ENCODE measurements around the gene PAQR7. TPM values are rescaled to one million over a fixed set of nuclear protein-coding genes. Genes with fewer than 3 reads are reported as not detected.

PAQR7 gene
- polyA plus RNA-seq, 3 donors from 2014 or later = 0.32 to 0.35 TPM; not detected in 1

DNA sequence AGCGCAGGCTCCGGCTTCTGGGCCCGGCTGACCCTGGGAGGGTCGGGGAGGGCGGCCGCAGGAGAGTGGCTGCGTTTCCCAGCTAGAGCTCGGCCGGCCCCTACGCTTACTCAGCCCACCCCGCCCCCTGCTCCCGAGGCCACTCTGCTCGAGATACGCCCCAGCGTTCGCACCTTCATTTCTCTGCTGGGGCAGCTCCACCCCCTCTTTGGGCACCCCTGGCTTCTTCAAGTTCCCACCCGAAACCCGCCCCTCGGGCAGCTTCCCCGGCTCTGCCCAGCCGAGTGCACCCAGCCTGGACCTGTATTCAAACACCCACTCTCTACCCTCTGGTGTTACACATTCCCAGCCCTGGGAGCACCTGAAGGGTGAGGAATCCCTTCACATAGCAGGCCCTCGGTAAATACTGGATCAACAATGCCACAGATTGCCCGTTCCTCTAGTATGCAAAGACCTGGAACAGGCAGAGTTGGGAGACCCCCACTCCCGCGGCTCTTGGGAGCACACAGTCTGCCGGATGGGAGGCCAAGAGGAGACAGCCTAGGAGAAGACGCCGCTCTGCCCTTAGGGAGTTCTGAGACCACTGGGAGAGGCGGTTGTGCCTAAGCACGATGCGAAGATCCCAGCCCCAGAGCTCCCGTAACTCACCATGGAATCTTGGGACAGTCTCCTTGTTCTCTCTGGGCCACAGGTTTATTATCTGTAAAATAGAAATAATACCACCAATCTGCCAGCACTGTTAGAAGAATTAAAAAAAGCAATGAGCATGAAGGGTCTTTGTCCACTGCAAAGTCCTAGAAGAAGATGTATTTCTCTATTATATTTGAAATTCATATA is 566 bp upstream of the PAQR7 start:
- DNase-seq = no peak
- peaks cover 0 to 4% (median 0%) of the 10 kb centered on the region in 3 donors for H3K27me3 Mint-ChIP-seq (ENCODE audit: low read depth in 3 of 3)
- H3K9me3 Mint-ChIP-seq = no peaks in the 10 kb centered on the region
- H3K36me3 Mint-ChIP-seq = no peaks in the 10 kb centered on the region
- H3K27ac Mint-ChIP-seq = peak overlapping the region; percentile 37 to 80 (median 63)
- H3K4me1 Mint-ChIP-seq = peaks cover 4 to 9% of the 10 kb centered on the region in 2 donors
- peak overlapping the region; percentile 72 to 85 (median 80) for H3K4me3 Mint-ChIP-seq

DNA sequence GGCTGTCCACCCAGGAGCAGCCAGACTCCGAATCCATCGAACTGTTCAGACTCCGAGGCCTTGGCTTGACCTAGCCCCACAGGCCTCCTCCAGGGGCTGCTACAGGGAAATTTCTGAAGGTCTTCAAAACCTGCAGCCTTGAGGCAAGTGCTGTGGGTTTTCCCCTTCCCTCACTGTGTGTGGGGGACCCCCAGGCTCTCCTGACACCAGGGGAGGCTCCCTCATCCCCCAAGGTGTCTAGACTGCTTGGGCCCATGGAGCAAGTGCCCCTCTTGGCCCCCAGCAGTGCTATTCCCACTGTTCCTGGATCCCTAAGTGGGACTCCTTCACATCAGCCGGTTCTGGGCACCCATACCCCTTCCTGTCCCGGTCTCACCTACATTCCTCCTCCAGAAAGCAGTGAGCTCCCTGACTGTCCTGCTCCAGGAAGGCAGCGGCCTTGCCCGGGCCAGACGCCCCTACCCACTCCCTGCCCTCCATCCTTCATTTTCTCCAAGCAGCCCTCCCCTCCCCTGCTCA is 814 bp downstream of the PAQR7 start:
- H3K4me1 Mint-ChIP-seq = peaks cover 4 to 9% of the 10 kb centered on the region in 2 donors
- peak overlapping the region in 3 of 6 donors; percentile 59 to 77 (median 66) for H3K27ac Mint-ChIP-seq
- peaks cover 0 to 4% (median 0%) of the 10 kb centered on the region in 3 donors for H3K27me3 Mint-ChIP-seq (ENCODE audit: low read depth in 3 of 3)
- no peaks in the 10 kb centered on the region for H3K9me3 Mint-ChIP-seq
- no peaks in the 10 kb centered on the region for H3K36me3 Mint-ChIP-seq
- H3K4me3 Mint-ChIP-seq = peak overlapping the region; percentile 80 to 84 (median 82)
- no peak for DNase-seq

DNA sequence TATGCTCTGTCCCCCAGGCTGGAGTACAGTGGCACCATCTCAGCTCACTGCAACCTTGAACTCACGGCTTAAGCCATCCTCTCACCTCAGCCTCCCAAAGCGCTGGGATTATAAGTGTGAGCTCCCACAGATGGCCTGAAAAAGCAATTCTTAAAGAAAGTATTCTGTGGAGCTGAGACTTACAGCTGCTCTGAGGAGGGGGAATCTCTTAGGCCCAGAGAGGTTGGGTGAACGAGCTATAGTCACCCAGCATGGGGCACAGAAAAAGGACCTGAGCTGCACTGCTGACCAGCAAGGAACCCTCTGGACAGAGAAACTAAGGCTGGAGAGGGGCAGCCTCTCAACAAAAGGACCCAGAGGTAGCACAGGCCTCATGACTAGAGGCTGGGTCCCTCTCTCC is 1.3 kb downstream of the PAQR7 start:
- H3K27ac Mint-ChIP-seq = no peak overlapping the region
- H3K36me3 Mint-ChIP-seq = no peaks in the 10 kb centered on the region
- no peaks in the 10 kb centered on the region for H3K9me3 Mint-ChIP-seq
- H3K4me3 Mint-ChIP-seq = peak overlapping the region in 1 of 5 donors; percentile 15
- H3K4me1 Mint-ChIP-seq = peaks cover 4 to 9% of the 10 kb centered on the region in 2 donors
- H3K27me3 Mint-ChIP-seq (ENCODE audit: low read depth in 3 of 3) = peaks cover 0 to 4% (median 0%) of the 10 kb centered on the region in 3 donors
- DNase-seq = no peak

DNA sequence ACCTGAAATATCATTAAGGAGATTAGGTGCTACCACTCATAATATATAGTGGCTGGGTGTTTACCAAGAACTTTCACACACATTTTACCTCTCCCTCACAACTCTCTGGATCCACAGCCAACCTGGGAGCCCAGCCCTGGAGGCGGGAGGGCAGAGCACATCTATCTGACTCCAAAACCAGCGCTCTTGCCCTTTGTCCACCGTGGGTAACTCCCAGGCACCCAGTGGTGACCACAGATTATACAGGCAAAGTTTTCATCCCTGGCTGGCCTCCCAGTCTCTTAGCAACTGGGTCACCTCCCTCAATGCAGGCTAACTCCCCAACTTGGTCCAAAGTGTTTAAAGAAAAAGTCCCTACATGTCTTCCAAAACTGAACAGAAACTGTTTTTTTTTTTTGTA is 2.4 kb downstream of the PAQR7 start:
- peaks cover 4 to 9% of the 10 kb centered on the region in 2 donors for H3K4me1 Mint-ChIP-seq

DNA sequence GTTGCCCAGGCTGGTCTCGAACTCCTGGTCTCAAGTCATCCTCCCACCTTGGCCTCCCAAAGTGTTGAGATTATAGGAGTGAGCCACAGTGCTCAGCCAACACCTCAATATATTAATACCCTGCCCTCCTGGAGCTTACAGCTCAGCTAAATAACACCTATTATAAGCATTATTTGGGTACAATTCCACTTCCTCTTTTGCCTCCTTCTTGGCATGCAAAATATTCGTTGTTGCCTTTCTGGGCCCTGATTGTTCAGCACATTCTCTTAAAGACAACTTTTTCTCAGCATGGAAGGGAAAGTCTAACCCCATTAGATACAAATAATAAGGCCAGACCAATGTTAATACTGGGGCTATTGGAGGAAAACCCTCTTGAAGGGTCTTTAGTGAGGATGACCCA is 2.8 kb downstream of the PAQR7 start:
- Mint-ChIP-seq H3K4me3 (no peak overlapping the region), H3K4me1 (peaks cover 4 to 9% of the 10 kb centered on the region in 2 donors), H3K27me3 (ENCODE audit: low read depth in 3 of 3) (peaks cover 0 to 4% (median 0%) of the 10 kb centered on the region in 3 donors), H3K36me3 (no peaks in the 10 kb centered on the region), H3K27ac (no peak overlapping the region), H3K9me3 (no peaks in the 10 kb centered on the region)
- no peak for DNase-seq

More for the DNA sequence above, 2.4 kb downstream of the PAQR7 start:
- no peak overlapping the region for H3K4me3 Mint-ChIP-seq
- peaks cover 0 to 4% (median 0%) of the 10 kb centered on the region in 3 donors for H3K27me3 Mint-ChIP-seq (ENCODE audit: low read depth in 3 of 3)
- H3K9me3 Mint-ChIP-seq = no peaks in the 10 kb centered on the region
- H3K36me3 Mint-ChIP-seq = no peaks in the 10 kb centered on the region
- peak overlapping the region in 1 of 6 donors; percentile 49 for H3K27ac Mint-ChIP-seq
- no peak for DNase-seq

DNA sequence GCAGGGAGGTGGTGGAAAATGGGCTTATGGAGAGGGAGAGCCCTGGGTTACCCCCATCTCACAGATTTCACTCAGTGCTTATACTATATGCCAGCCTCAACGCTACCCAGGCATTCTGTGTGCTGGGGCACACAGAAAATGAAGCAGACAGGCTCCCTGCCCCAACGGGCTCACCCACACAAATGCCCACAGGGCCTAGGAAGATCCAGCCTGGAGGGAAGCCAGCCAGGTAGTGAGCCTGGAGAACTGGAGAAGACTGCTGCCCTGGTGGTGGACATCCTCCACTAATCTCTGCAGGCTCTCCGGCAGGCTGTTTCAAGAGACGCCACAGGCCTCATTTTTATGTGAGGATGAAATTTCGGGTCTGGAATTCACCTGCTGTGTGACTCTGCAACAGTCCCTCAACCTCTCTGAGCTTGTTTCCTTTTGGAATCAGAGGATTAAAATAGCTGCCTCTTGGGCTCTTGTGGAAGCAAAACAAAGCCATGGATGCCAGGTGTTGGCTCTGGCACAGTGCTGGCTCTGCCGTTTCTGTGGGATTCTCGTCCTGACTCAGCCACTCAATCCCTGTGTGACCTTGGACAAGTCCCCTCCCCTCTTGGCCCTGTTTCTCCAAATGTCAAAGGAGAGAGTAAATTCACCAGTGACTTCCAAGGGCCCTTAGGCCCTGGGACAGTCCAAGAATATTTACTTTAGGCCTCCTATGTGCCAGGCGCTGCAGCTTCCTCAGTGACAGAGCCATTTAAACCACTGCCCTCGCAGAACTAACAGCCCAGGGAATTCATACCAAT is 3.6 kb downstream of the PAQR7 start:
- H3K4me3 Mint-ChIP-seq = no peak overlapping the region
- DNase-seq = no peak
- H3K27ac Mint-ChIP-seq = no peak overlapping the region
- no peaks in the 10 kb centered on the region for H3K36me3 Mint-ChIP-seq
- H3K9me3 Mint-ChIP-seq = no peaks in the 10 kb centered on the region
- peaks cover 0 to 6% (median 0%) of the 10 kb centered on the region in 3 donors for H3K27me3 Mint-ChIP-seq (ENCODE audit: low read depth in 3 of 3)
- H3K4me1 Mint-ChIP-seq = peaks cover 4 to 9% of the 10 kb centered on the region in 2 donors

DNA sequence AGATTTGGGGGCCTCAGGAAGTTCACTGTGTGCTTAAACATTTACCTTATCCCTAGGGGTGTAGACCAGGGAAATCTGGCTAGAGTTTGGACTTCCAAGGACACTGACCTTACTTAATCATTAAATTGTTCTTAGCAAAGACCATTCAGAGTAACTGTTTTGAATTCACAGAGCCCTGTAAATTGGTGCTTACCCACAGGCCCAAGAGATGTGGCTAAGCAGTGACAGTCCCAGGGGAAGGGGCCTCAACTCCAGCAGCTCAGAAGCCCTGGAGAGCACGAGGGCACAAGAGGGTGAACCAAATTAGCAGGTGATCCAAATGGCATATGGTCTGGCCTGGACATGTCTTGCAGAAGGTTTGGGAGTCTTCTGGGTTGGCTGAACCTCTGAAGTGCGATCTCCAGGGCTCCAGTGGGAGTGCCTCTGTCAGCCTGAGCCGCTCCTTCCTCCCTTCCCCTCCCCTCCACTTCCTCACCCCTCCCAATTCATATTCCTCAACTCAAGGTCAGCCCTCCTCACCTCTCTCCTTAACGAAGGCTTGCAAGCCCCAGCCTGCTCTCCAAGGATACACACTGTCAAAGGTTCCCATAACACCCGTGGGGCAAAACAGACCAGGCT is 4.3 kb downstream of the PAQR7 start:
- no peak overlapping the region for H3K4me3 Mint-ChIP-seq
- H3K9me3 Mint-ChIP-seq = no peaks in the 10 kb centered on the region
- peaks cover 0 to 5% (median 1%) of the 10 kb centered on the region in 3 donors for H3K27me3 Mint-ChIP-seq (ENCODE audit: low read depth in 3 of 3)
- peaks cover 2 to 7% of the 10 kb centered on the region in 2 donors for H3K4me1 Mint-ChIP-seq
- no peaks in the 10 kb centered on the region for H3K36me3 Mint-ChIP-seq
- no peak for DNase-seq
- no peak overlapping the region for H3K27ac Mint-ChIP-seq

DNA sequence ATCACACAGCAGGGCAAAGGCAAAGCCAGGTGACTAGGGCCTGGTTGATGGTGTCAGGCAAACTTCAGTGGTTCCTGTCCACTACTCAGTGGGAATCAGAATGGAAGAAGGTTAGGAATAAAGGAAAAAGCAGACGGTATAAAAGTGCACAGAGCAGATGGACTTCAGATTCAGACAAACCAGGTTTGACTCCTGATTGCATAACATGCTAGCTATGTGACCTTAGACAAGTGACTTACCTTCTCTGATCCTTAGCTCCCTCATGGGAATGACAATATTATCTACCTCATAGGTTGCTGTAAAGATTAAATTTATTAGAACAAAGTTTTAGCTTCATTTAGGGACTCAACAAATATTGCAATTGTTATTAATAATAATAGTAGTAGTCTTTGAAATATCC is 4.9 kb downstream of the PAQR7 start:
- peaks cover 0 to 5% (median 2%) of the 10 kb centered on the region in 3 donors for H3K27me3 Mint-ChIP-seq (ENCODE audit: low read depth in 3 of 3)

DNA sequence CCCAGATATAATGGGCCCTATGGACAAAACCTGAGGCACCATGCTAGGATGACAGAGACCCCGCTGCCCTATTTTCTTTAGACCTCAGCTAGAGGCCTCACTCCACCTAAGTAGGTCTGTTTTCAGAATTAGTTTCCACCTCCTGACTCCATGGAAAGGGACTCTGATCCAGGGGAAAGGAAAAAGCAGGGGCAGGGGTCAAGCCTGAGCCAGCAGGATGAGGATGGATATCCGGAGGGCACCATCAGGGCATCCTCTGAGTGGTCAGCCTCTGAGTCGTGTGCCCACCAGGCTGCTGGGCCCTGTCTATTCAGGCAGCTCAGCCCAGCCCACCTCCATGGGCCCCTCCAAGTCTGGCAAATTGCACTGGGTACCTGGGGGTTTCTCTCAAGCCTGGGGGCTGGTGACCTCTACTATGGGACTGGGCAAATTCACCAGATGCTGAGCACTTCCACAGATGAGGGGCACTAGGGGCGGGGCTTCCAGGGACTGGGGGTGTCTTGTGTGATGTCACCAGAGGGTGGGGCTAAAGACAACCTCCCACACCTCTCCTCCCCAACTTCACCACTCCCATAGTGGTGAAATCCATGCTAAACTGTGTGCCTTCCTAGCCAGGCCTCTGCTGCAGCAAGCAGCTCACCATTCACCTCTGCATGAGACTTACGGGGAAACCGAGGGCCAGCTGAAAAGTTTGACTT is 5.5 kb downstream of the PAQR7 start:
- no peak for DNase-seq
- H3K4me3 Mint-ChIP-seq = no peak overlapping the region
- H3K4me1 Mint-ChIP-seq = peaks cover 0 to 4% of the 10 kb centered on the region in 2 donors
- no peaks in the 10 kb centered on the region for H3K36me3 Mint-ChIP-seq
- no peaks in the 10 kb centered on the region for H3K9me3 Mint-ChIP-seq
- H3K27ac Mint-ChIP-seq = no peak overlapping the region
- H3K27me3 Mint-ChIP-seq (ENCODE audit: low read depth in 3 of 3) = peaks cover 0 to 4% (median 2%) of the 10 kb centered on the region in 3 donors

More for the DNA sequence above, 4.9 kb downstream of the PAQR7 start:
- no peaks in the 10 kb centered on the region for H3K9me3 Mint-ChIP-seq
- DNase-seq = no peak
- H3K27ac Mint-ChIP-seq = no peak overlapping the region
- no peak overlapping the region for H3K4me3 Mint-ChIP-seq
- peaks cover 0 to 4% of the 10 kb centered on the region in 2 donors for H3K4me1 Mint-ChIP-seq
- no peaks in the 10 kb centered on the region for H3K36me3 Mint-ChIP-seq

DNA sequence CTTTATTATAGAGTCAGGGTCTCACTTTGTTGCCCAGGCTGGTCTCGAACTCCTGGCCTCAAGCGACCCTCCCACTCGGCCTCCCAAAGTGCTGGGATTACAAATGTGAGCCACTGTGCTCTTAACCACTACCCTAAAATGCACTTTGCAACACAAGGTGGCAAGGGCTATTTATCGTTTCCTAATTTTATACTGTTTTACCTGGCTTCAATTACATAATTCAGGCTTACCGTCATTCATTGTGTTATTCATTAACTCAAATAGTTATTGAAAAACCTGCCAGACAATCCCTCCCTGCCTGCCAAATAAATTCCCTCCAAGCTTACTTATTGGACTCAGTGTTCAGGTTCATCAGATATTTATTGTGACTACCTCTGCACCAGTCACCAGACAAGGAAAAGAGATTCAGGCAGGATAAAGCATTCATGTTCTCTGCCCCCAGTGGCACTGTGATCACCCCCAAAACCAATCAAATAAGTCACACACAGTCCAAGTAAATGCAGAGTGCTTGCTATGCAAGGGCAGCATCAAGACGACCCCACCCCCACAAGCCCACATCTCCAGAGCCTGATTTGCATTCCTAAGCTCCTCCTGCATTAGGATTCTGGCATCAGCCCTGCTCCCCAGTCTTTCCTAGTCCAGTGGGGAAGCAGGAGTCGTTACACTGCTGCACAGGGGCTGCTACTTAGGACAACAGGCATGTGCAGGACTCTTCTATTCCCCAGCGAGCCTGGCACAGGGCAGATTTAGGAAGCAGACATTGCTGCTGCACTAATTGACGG is 8.1 kb downstream of the PAQR7 start:
- H3K27ac Mint-ChIP-seq = no peak overlapping the region
- H3K36me3 Mint-ChIP-seq = no peaks in the 10 kb centered on the region
- H3K4me3 Mint-ChIP-seq = no peak overlapping the region
- peaks cover 0 to 2% (median 2%) of the 10 kb centered on the region in 3 donors for H3K27me3 Mint-ChIP-seq (ENCODE audit: low read depth in 3 of 3)
- no peaks in the 10 kb centered on the region for H3K4me1 Mint-ChIP-seq
- no peak for DNase-seq
- H3K9me3 Mint-ChIP-seq = no peaks in the 10 kb centered on the region

DNA sequence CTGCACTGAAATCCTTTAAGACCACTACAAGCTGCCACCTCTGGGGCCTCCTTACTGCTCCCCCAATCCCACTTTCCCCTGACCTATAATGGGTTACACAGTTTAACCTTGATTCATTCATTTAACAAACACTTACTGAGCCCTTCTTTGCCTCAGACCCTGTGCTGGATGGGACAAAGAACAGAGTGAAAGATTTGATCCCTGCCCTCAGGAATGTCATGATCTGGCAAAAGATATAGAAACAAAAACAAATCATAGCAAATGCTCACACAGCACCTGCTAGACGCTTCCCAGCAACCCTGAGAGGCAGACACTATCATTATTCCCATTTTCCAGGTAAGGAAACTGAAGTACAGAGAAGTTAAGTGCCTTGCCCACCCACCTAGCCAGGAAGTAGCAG is 9.2 kb downstream of the PAQR7 start:
- peaks cover 0 to 2% (median 2%) of the 10 kb centered on the region in 3 donors for H3K27me3 Mint-ChIP-seq (ENCODE audit: low read depth in 3 of 3)
- no peak for DNase-seq
- no peaks in the 10 kb centered on the region for H3K36me3 Mint-ChIP-seq
- no peak overlapping the region for H3K4me3 Mint-ChIP-seq
- H3K4me1 Mint-ChIP-seq = peaks cover 5 to 7% of the 10 kb centered on the region in 2 donors
- H3K27ac Mint-ChIP-seq = no peak overlapping the region
- H3K9me3 Mint-ChIP-seq = no peaks in the 10 kb centered on the region

DNA sequence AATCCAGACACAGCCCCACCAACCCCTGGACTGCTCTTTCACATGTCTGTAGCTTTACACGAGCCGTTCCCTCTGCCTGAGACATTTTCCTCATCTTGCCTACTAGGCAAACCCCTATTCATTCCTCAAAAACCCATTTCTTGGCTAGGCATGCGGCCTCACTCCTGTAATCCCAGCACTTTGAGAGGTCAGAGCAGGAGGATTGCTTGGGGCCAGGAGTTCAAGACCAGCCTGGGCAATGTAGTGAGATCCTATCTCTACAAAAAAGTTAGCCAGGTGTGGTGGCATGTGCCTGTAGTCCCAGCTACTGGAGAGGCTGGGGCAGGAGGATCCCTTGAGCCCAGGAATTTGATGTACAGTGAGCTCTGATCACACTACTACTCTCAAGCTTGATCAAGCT is 11.1 kb downstream of the PAQR7 start:
- Mint-ChIP-seq H3K4me3 (no peak overlapping the region), H3K27ac (peak overlapping the region in 1 of 6 donors; percentile 14), H3K36me3 (no peaks in the 10 kb centered on the region), H3K27me3 (ENCODE audit: low read depth in 3 of 3) (peaks cover 2 to 5% (median 2%) of the 10 kb centered on the region in 3 donors), H3K4me1 (peaks cover 19 to 22% of the 10 kb centered on the region in 2 donors), H3K9me3 (no peaks in the 10 kb centered on the region)
- DNase-seq = no peak

Data from immature natural killer cell (primary cell).